Calu3 (cell line): ENCODE data around the gene CD38. TPM values are rescaled to one million over a fixed set of nuclear protein-coding genes. Genes with fewer than 3 reads are reported as not detected.

Experiments used
- BruUV-seq: library from RNA; stranded (reverse); fragments of 400-500 nt; replicated peaks from 2 replicates; lab custom pipeline; 2021; lab: Mats Ljungman, UMichigan
- CTCF ChIA-PET: fragments of 300-600 bp; sonication (Branson Sonifier 250); formaldehyde crosslinking; loops from one replicate; lab custom pipeline; 2022; ENCODE audit warnings: antibody characterized with exemption; lab: Charles Lee
- DNase-seq: peaks from one replicate; pipeline ENCODE4 v3.0.0; 2022
- H3K27ac Mint-ChIP-seq: one replicate; pipeline ENCODE4 v1.8.0; 2022; ENCODE audit warnings: mixed read lengths; ENCODE audit not compliant: unreplicated experiment
- H3K27me3 Mint-ChIP-seq: one replicate; pipeline ENCODE4 v1.8.0; 2022; ENCODE audit warnings: mixed read lengths; ENCODE audit not compliant: unreplicated experiment
- H3K36me3 Mint-ChIP-seq: one replicate; pipeline ENCODE4 v1.8.0; 2022; ENCODE audit warnings: mild to moderate bottlenecking, moderate library complexity, mixed read lengths; ENCODE audit not compliant: insufficient read depth, unreplicated experiment
- H3K4me1 Mint-ChIP-seq: one replicate; pipeline ENCODE4 v1.8.0; 2022; ENCODE audit warnings: mild to moderate bottlenecking, low read depth, mixed read lengths; ENCODE audit not compliant: unreplicated experiment
- H3K4me3 Mint-ChIP-seq: one replicate; pipeline ENCODE4 v1.8.0; 2022; ENCODE audit warnings: mild to moderate bottlenecking, low read depth, moderate library complexity, mixed read lengths; ENCODE audit not compliant: unreplicated experiment
- H3K9me3 Mint-ChIP-seq: one replicate; pipeline ENCODE4 v1.8.0; 2022; ENCODE audit warnings: low read depth, mixed read lengths; ENCODE audit not compliant: unreplicated experiment
- intact Hi-C: fragments of 100-400 bp; cut with micrococcal nuclease; formaldehyde crosslinking; loops from one replicate; pipeline ENCODE4 v1.10.0; 2022; ENCODE audit not compliant: unreplicated experiment
- total RNA-seq: library from RNA; stranded (reverse); gene quantifications from 2 replicates; pipeline ENCODE4 v1.2.3, GENCODE V29; 2022
- TF ChIP-seq, protein P1 (sequence below): fragments of 200-600 bp; IDR thresholded peaks from one replicate; pipeline ENCODE4 v1.8.0; 2022; ENCODE audit warnings: antibody characterized with exemption; ENCODE audit not compliant: unreplicated experiment

The CD38 gene
- total RNA-seq, 1 experiment from 2014 or later, result 3.4 TPM

DNA sequence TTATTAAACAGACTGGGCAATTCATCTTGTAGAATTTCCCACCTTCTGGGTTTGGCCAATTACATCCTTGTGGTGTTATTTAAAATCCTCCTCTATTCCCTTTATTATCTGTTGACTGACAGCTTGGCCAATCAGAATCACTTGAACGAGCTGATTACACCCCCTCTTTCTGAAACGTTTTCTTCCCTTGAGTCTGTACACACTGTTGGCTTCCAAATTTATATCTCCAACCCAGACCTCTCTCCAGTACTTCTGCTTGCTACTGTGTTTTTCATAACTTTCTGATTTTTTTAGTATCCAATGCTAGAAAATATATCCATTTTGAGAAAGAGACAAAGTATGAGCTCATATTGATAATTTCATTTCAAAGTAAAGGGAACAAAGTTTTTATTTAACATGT, 14.8 kb downstream of the CD38 start:
- Mint-ChIP-seq H3K4me3 (no peak overlapping the region), H3K27me3 (peaks cover 12% of the 10 kb centered on the region), H3K4me1 (no peaks in the 10 kb centered on the region), H3K9me3 (no peaks in the 10 kb centered on the region), H3K36me3 (no peaks in the 10 kb centered on the region), H3K27ac (no peak overlapping the region)
- TF ChIP-seq, protein P1, sequence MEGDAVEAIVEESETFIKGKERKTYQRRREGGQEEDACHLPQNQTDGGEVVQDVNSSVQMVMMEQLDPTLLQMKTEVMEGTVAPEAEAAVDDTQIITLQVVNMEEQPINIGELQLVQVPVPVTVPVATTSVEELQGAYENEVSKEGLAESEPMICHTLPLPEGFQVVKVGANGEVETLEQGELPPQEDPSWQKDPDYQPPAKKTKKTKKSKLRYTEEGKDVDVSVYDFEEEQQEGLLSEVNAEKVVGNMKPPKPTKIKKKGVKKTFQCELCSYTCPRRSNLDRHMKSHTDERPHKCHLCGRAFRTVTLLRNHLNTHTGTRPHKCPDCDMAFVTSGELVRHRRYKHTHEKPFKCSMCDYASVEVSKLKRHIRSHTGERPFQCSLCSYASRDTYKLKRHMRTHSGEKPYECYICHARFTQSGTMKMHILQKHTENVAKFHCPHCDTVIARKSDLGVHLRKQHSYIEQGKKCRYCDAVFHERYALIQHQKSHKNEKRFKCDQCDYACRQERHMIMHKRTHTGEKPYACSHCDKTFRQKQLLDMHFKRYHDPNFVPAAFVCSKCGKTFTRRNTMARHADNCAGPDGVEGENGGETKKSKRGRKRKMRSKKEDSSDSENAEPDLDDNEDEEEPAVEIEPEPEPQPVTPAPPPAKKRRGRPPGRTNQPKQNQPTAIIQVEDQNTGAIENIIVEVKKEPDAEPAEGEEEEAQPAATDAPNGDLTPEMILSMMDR, result no peak
- no TSS peak for BruUV-seq
- no peak for DNase-seq
- CTCF ChIA-PET, result no interaction called here
- intact Hi-C loops, result no loop called here

DNA sequence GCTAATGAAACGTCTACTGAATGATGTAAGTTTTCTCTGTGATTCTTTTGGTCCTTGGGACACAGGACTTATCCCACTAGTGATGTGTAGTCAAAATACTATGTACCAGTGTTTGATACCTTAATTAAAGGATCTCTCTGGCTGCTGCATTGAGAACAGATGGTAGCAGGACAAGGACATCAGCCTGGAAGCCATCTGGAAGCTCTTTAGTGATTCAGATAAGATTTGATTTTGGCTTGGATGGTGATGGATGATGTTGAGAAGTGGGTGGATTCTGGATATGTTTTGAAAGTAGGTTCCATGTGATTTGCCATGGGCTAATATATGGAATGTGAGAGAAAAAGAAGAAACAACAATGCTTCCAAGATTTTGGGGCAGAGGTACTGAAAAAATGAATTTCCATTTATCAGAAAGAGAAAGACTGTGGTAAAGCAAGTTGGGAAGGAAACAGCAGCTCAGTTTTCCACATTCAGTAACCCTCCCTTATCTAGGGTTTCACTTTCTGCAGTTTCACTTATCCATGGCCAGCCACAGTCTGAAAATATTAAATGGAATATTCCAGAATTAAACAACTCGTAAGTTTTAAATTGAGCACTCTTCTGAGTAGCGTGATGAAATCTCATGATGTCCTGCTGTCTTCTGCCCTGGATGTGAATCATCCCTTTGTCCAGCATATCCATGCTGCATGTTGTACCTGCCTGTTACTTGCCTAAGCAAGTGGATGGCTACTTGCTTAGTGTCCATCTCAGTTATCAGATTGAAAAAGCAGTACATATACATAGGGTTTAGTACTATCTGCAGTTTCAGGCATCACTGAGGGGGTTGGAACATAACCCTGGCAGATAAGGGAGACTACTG, 15.6 kb downstream of the CD38 start:
- Mint-ChIP-seq H3K4me1 (no peaks in the 10 kb centered on the region), H3K9me3 (no peaks in the 10 kb centered on the region), H3K36me3 (no peaks in the 10 kb centered on the region), H3K27me3 (peaks cover 4% of the 10 kb centered on the region), H3K4me3 (no peak overlapping the region), H3K27ac (no peak overlapping the region)
- DNase-seq, result no peak
- no TSS peak for BruUV-seq
- CTCF ChIA-PET, result no interaction called here
- TF ChIP-seq, protein P1, result no peak
- intact Hi-C loops, result no loop called here

DNA sequence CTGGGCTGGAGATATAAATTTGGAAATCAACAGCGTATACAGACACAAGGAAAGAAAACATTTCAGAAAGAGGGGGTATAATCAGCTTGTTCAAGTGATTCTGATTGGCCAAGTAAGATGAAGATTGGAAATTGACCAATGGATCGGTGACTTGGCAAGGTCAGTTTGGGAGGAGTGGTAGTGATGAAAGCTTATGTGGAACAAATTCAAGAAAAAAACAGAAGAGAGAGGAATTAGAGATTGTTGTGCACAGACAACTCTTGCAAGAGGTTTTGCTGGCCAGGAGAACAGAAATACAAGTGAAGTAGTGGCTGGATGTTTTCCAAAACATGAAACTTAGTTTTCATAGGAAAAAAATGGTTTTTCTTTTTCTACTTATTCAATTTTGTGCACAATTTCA, 16.3 kb downstream of the CD38 start:
- intact Hi-C loops, result no loop called here
- no peak for DNase-seq
- Mint-ChIP-seq H3K4me3 (no peak overlapping the region), H3K27me3 (no peaks in the 10 kb centered on the region), H3K36me3 (no peaks in the 10 kb centered on the region), H3K9me3 (no peaks in the 10 kb centered on the region), H3K27ac (no peak overlapping the region), H3K4me1 (no peaks in the 10 kb centered on the region)
- no TSS peak for BruUV-seq
- CTCF ChIA-PET, result no interaction called here
- TF ChIP-seq, protein P1, result no peak

DNA sequence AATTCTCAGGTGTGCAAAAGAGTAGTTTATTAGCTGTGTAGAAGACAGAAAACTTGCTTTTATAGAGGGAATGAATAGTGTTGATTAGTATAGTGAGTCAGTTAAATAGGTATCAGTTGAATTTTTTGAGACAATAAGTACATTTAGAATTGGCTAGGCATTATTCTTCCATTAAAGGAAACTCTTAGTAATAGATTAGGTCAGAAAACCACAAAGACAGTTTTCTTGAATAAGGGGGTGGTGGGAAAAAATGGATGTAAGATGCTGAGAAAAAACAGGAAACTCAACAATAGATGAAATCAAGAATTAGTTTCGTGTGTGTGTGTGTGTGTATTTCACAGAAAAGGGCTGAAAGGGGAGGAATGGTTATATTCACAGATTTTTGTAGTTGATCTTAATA, 16.8 kb downstream of the CD38 start:
- intact Hi-C loops, result no loop called here
- Mint-ChIP-seq H3K4me1 (no peaks in the 10 kb centered on the region), H3K36me3 (no peaks in the 10 kb centered on the region), H3K9me3 (no peaks in the 10 kb centered on the region), H3K27me3 (no peaks in the 10 kb centered on the region), H3K27ac (no peak overlapping the region), H3K4me3 (no peak overlapping the region)
- no TSS peak for BruUV-seq
- TF ChIP-seq, protein P1, result no peak
- CTCF ChIA-PET, result no interaction called here
- DNase-seq, result no peak
